ENCODE measurements around the gene L3MBTL4. TPM values are rescaled to one million over a fixed set of nuclear protein-coding genes. Genes with fewer than 3 reads are reported as not detected.

L3MBTL4 gene
- total RNA-seq, 1 donor from 2014 or later, result not detected

DNA sequence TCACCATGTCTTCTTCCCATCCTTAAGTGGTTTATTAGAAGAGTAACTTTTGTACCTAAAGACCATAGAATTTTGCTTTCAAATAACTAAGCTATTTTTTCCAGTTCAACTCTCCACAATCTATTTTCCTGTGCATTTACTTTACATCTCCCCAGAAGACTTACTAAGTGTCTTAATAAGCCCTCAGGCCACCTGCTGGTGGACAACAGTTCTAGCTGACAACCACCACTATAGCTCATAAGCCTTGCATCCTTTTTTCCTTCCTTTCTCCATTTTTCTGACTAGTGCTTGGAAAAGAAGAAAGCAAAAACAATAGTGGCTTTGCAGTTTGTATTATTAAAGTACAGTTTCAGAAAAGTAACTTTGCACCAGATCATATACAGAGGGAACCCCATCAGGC is 369.9 kb downstream of the L3MBTL4 start:
- H3K27me3 ChIP-seq, result no peaks in the 10 kb centered on the region
- DNase-seq (ENCODE audit: low spot score in 2 of 2), result no peak
- peaks cover 0 to 6% of the 10 kb centered on the region in 2 donors for H3K9me3 ChIP-seq
- TF ChIP-seq, protein P1, sequence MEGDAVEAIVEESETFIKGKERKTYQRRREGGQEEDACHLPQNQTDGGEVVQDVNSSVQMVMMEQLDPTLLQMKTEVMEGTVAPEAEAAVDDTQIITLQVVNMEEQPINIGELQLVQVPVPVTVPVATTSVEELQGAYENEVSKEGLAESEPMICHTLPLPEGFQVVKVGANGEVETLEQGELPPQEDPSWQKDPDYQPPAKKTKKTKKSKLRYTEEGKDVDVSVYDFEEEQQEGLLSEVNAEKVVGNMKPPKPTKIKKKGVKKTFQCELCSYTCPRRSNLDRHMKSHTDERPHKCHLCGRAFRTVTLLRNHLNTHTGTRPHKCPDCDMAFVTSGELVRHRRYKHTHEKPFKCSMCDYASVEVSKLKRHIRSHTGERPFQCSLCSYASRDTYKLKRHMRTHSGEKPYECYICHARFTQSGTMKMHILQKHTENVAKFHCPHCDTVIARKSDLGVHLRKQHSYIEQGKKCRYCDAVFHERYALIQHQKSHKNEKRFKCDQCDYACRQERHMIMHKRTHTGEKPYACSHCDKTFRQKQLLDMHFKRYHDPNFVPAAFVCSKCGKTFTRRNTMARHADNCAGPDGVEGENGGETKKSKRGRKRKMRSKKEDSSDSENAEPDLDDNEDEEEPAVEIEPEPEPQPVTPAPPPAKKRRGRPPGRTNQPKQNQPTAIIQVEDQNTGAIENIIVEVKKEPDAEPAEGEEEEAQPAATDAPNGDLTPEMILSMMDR (IDR thresholded peaks at IDR 0.05), result no peak
- intact Hi-C loops (cut with DNase I), result no loop called here
- no peaks in the 10 kb centered on the region for H3K36me3 ChIP-seq
- no peak overlapping the region for H3K4me3 ChIP-seq
- H3K27ac ChIP-seq, result no peak overlapping the region
- H3K4me1 ChIP-seq, result no peaks in the 10 kb centered on the region

DNA sequence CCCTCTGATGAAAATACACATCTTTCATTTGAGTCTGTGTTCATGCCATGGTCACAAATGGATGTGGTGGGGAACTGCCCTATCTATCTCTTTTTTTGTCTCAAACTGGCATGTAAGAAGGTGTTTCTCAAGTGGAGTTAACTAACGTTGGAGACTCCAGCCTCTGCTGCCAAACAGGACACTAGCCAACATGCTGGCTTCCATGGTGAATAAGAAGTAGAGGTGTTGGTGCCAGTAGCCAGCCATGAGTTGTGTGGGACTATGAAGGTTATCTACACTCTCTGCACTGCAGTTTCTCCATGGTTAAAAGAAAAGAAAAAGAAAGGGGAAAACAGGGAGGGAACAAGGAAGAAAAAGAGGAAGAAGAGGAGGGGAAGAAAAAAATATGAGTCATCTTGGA is 370.4 kb downstream of the L3MBTL4 start:
- intact Hi-C loops (cut with DNase I), result no loop called here
- TF ChIP-seq, protein P1 (IDR thresholded peaks at IDR 0.05), result no peak

DNA sequence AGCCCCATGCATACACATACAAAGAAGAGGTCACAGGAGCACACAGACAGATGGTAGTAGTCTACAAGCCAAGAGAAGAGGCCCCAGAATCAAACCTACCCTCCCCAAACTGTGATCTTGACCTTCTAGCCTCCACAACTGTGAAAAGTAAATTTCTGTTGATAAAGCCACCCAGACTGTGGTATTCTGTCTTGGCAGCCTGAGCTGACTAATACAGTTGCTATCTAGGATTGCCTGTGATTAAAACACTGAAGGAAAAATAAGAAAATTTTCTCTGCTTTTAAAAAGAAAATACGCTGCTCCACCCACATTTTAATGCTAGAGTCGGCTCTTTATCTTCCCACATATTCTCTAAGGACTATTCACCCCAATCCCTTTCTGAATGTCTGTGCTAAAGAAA is 375.7 kb downstream of the L3MBTL4 start:
- no peak for DNase-seq (ENCODE audit: low spot score in 2 of 2)
- intact Hi-C loops (cut with DNase I), result no loop called here
- no peaks in the 10 kb centered on the region for H3K4me1 ChIP-seq

More for the DNA sequence above, 370.4 kb downstream of the L3MBTL4 start:
- Histone ChIP-seq H3K4me3 (no peak overlapping the region), H3K36me3 (no peaks in the 10 kb centered on the region), H3K27ac (no peak overlapping the region), H3K4me1 (no peaks in the 10 kb centered on the region), H3K27me3 (no peaks in the 10 kb centered on the region), H3K9me3 (peaks cover 0 to 6% of the 10 kb centered on the region in 2 donors)
- DNase-seq (ENCODE audit: low spot score in 2 of 2), result no peak

DNA sequence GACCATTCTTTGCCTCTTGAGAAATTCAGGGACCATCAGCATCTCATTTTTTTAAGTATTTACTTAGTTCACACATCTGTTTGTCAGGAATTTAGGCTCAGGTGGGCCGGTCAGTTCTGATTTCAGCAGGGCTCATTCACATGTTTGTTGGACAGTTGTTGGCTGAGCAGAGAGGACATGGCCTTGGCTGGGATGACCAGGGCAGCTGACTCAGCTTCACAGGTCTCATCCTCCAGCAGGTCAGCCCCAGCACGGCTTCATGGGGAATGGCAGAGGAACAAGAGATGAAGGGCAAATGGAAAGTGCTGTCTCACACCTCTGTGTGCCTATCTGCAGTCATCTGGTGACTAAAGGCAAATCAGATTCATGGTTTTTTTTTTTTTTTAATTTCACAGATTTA is 383.3 kb downstream of the L3MBTL4 start:
- H3K4me3 ChIP-seq, result no peak overlapping the region
- peaks cover 0 to 8% of the 10 kb centered on the region in 2 donors for H3K9me3 ChIP-seq

More for the DNA sequence above, 375.7 kb downstream of the L3MBTL4 start:
- Histone ChIP-seq H3K9me3 (peaks cover 0 to 9% of the 10 kb centered on the region in 2 donors), H3K27ac (no peak overlapping the region), H3K27me3 (no peaks in the 10 kb centered on the region), H3K4me3 (no peak overlapping the region), H3K36me3 (no peaks in the 10 kb centered on the region)
- TF ChIP-seq, protein P1 (IDR thresholded peaks at IDR 0.05), result no peak

DNA sequence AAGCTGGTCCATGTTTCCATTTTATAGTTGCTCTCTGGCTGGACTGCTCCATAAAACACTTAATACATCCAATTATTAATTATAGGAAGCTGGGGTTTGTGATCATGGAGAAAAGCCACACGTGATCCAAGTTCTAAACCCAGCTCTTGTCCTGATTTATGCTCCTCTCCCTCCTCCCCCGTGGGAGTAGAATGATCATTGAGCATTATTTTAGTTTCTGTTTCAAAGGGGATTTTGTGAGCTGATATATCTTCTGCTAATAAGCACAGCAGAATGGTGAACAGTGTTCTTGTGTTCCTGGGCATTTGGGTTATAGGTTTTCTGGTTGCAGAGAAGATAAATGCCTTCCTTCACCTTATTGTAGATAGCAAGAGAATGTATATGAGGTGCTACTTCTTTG is 383.7 kb downstream of the L3MBTL4 start:
- H3K9me3 ChIP-seq, result peaks cover 0 to 3% of the 10 kb centered on the region in 2 donors
- TF ChIP-seq, protein P1 (IDR thresholded peaks at IDR 0.05), result no peak
- no peaks in the 10 kb centered on the region for H3K27me3 ChIP-seq
- intact Hi-C loops (cut with DNase I), result no loop called here
- DNase-seq (ENCODE audit: low spot score in 2 of 2), result no peak
- no peaks in the 10 kb centered on the region for H3K36me3 ChIP-seq
- H3K4me1 ChIP-seq, result no peaks in the 10 kb centered on the region
- H3K27ac ChIP-seq, result no peak overlapping the region
- H3K4me3 ChIP-seq, result no peak overlapping the region

More for the DNA sequence above, 383.3 kb downstream of the L3MBTL4 start:
- H3K27ac ChIP-seq, result no peak overlapping the region
- no peaks in the 10 kb centered on the region for H3K27me3 ChIP-seq
- H3K36me3 ChIP-seq, result no peaks in the 10 kb centered on the region
- DNase-seq (ENCODE audit: low spot score in 2 of 2), result no peak
- TF ChIP-seq, protein P1 (IDR thresholded peaks at IDR 0.05), result no peak
- intact Hi-C loops (cut with DNase I), result no loop called here
- no peaks in the 10 kb centered on the region for H3K4me1 ChIP-seq

DNA sequence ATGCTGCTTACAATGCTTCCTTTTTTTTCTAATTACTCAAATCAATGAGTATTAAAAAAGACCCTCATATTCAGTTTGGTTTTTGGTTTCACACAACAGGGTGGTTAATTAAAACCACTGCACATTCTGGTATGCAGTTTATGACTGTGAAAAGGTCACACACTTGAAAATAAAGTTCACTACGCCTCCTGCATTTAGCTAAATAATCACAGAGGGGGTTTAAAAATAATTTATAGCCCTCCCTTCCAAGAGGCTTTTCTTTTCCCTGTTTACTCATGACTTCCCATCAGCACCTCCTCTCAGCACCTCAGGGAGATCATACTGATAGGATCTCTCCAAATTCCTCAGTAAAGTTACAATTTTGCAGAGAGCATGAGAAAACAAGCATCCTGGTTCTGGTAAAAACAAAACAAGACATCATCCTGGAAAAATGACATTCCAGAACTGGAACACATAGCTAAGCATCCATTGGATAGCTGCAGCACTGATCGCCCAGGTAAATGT is 389.9 kb downstream of the L3MBTL4 start:
- no peak for DNase-seq (ENCODE audit: low spot score in 2 of 2)
- H3K27ac ChIP-seq, result no peak overlapping the region
- H3K4me3 ChIP-seq, result no peak overlapping the region
- H3K36me3 ChIP-seq, result no peaks in the 10 kb centered on the region
- intact Hi-C loops (cut with DNase I), result no loop called here
- H3K4me1 ChIP-seq, result no peaks in the 10 kb centered on the region
- H3K27me3 ChIP-seq, result no peaks in the 10 kb centered on the region
- TF ChIP-seq, protein P1 (IDR thresholded peaks at IDR 0.05), result no peak
- no peaks in the 10 kb centered on the region for H3K9me3 ChIP-seq

Measured in ascending aorta (tissue), 2 donors.